ENCODE measurements around the gene PTPN3.

- TF ChIP-seq CTCF (conservative IDR thresholded peaks at IDR 0.05), result no peak
- TF ChIP-seq ZFX (IDR thresholded peaks at IDR 0.05), result no peak
These were observed 126.7 kb downstream of the PTPN3 start for GRCh38 chr9:109371374-109371773.

Measured in C4-2B (cell line).